IMR-90 (cell line): ENCODE measurements around the gene FAM24B. TPM values are rescaled to one million over a fixed set of nuclear protein-coding genes. Genes with fewer than 3 reads are reported as not detected.
"Not testable (repeated sequence)": the region's sequence is repeated elsewhere in the genome, so short reads cannot be mapped to it uniquely, and the experiment has no call there.

Source experiments
- ATAC-seq: fragments of 200-7000 bp; cut with Tn5 transposase; 2 replicates; pipeline ENCODE4 v1.9.1; 2020; ENCODE audit warnings: low read depth, mild to moderate bottlenecking, moderate library complexity
- BruUV-seq: library from RNA; stranded (reverse); fragments of 400-500 nt; replicated peaks from 2 replicates; lab custom pipeline; 2021; lab: Mats Ljungman, UMichigan
- CTCF ChIA-PET: fragments of 300-600 bp; formaldehyde crosslinking; extraction: SDS; loops from one replicate; lab custom pipeline; 2021; ENCODE audit warnings: antibody characterized with exemption; lab: Yijun Ruan, JAX
- POLR2A ChIA-PET: fragments of 300-600 bp; sonication (Branson Sonifier 250); formaldehyde crosslinking; loops from one replicate; lab custom pipeline; 2022; ENCODE audit warnings: antibody characterized with exemption; ENCODE audit not compliant: unreplicated experiment; lab: Charles Lee
- DNase-seq: peaks from one replicate; pipeline ENCODE4 v3.0.0; 2013
- H2AFZ ChIP-seq: replicated peaks from 2 replicates; pipeline ENCODE3; 2013; ENCODE audit warnings: low read length, mild to moderate bottlenecking; ENCODE audit not compliant: poor library complexity
- H2AK5ac ChIP-seq: 2 replicates; pipeline ENCODE4 v1.6.1; 2013; ENCODE audit warnings: low read depth, low read length, inconsistent platforms
- H2AK9ac ChIP-seq: replicated peaks from 2 replicates; pipeline ENCODE3; 2013; ENCODE audit warnings: mild to moderate bottlenecking, low read depth, low read length, moderate library complexity; ENCODE audit not compliant: poor library complexity
- H2BK120ac ChIP-seq: 2 replicates; pipeline ENCODE4 v1.6.1; 2013; ENCODE audit warnings: low read depth, low read length, inconsistent platforms
- H2BK15ac ChIP-seq: 3 replicates; pipeline ENCODE4 v1.6.1; 2013; ENCODE audit warnings: low read depth, low read length, inconsistent platforms
- H2BK20ac ChIP-seq: 2 replicates; pipeline ENCODE4 v1.6.1; 2013; ENCODE audit warnings: low read depth, mild to moderate bottlenecking, inconsistent platforms, low read length, moderate library complexity
- H2BK5ac ChIP-seq: 2 replicates; pipeline ENCODE4 v1.6.1; 2013; ENCODE audit warnings: mild to moderate bottlenecking, low read depth, low read length, inconsistent platforms; ENCODE audit not compliant: poor library complexity, severe bottlenecking
- H3K14ac ChIP-seq: replicated peaks from 2 replicates; pipeline ENCODE4 v1.6.1; 2013; ENCODE audit warnings: low read depth, low read length, inconsistent platforms
- H3K18ac ChIP-seq: 2 replicates; pipeline ENCODE4 v1.6.1; 2013; ENCODE audit warnings: low read depth, low read length, control low read depth
- H3K23ac ChIP-seq: 2 replicates; pipeline ENCODE4 v1.6.1; 2013; ENCODE audit warnings: low read depth, low read length, inconsistent platforms
- H3K27ac ChIP-seq: 2 replicates; pipeline ENCODE4 v1.5.1; 2013; ENCODE audit warnings: mild to moderate bottlenecking, control low read depth, low read length; ENCODE audit not compliant: insufficient read depth
- H3K27me3 ChIP-seq: 2 replicates; pipeline ENCODE4 v1.6.1; 2013; ENCODE audit warnings: low read length; ENCODE audit not compliant: control insufficient read depth, insufficient read depth
- H3K36me3 ChIP-seq: 2 replicates; pipeline ENCODE4 v1.6.1; 2013; ENCODE audit warnings: low read length, mixed read lengths; ENCODE audit not compliant: control insufficient read depth, insufficient read depth
- H3K4ac ChIP-seq: 2 replicates; pipeline ENCODE4 v1.6.1; 2013; ENCODE audit warnings: low read depth, low read length, inconsistent platforms
- H3K4me1 ChIP-seq: 2 replicates; pipeline ENCODE4 v1.6.1; 2013; ENCODE audit warnings: low read length, mixed read lengths; ENCODE audit not compliant: control insufficient read depth, insufficient read depth
- H3K4me2 ChIP-seq: 2 replicates; pipeline ENCODE4 v1.6.1; 2013; ENCODE audit warnings: low read depth, mild to moderate bottlenecking, control low read depth, low read length, moderate library complexity
- H3K4me3 ChIP-seq: 2 replicates; pipeline ENCODE4 v1.5.1; 2013; ENCODE audit warnings: low read depth, mild to moderate bottlenecking, control low read depth, low read length, moderate library complexity; ENCODE audit not compliant: insufficient read depth
- H3K56ac ChIP-seq: 2 replicates; pipeline ENCODE4 v1.6.1; 2013; ENCODE audit warnings: low read length, inconsistent platforms; ENCODE audit not compliant: insufficient read depth; ENCODE audit errors: extremely low read depth
- H3K79me1 ChIP-seq, 2 experiments: 2 replicates each; pipeline ENCODE4 v1.6.1; 2013; ENCODE audit warnings: low read length in 2 of 2, inconsistent platforms in 1 of 2, low read depth in 1 of 2
- H3K9ac ChIP-seq: 2 replicates; pipeline ENCODE4 v1.6.1; 2013; ENCODE audit warnings: low read depth, low read length, control low read depth
- H3K9me1 ChIP-seq: 2 replicates; pipeline ENCODE4 v1.6.1; 2013; ENCODE audit warnings: low read length, inconsistent platforms; ENCODE audit not compliant: insufficient read depth
- H3K9me3 ChIP-seq: 2 replicates; pipeline ENCODE4 v1.6.1; 2013; ENCODE audit warnings: low read length; ENCODE audit not compliant: control insufficient read depth, insufficient read depth
- H4K20me1 ChIP-seq: 2 replicates; pipeline ENCODE4 v1.6.1; 2013; ENCODE audit warnings: low read length, inconsistent platforms; ENCODE audit not compliant: insufficient read depth
- H4K5ac ChIP-seq: 2 replicates; pipeline ENCODE4 v1.6.1; 2013; ENCODE audit warnings: mild to moderate bottlenecking, low read depth, low read length, control low read depth
- H4K8ac ChIP-seq, 2 experiments: 2 replicates each; pipeline ENCODE4 v1.6.1; 2013; ENCODE audit warnings: low read depth in 2 of 2, low read length in 2 of 2, control low read depth in 1 of 2, inconsistent platforms in 1 of 2
- H4K91ac ChIP-seq: 2 replicates; pipeline ENCODE4 v1.6.1; 2013; ENCODE audit warnings: low read depth, low read length, inconsistent platforms; ENCODE audit not compliant: insufficient read depth
- WGBS, 2 experiments: methylation state at CpG; one replicate each; pipeline versions ENCODE4 v1.1.5 to v1.1.7; 2013; ENCODE audit warnings: missing lambda C conversion rate in 2 of 2; ENCODE audit not compliant: insufficient read length in 1 of 2; ENCODE audit errors: extremely low coverage in 2 of 2; 5-methylcytosine and 5-hydroxymethylcytosine counted together
- dilution Hi-C: fragments of 300-500 bp; cut with HindIII; formaldehyde crosslinking; loops from one replicate; pipeline ENCODE4 v1.14.3; 2018; ENCODE audit warnings: low sequenced_read_pairs; ENCODE audit not compliant: unreplicated experiment
- in situ Hi-C: fragments of 300-500 bp; cut with MboI; formaldehyde crosslinking; loops from 3 replicates; pipeline ENCODE4 v1.14.3; 2019; ENCODE audit warnings: low sequenced_read_pairs, inconsistent platforms, mixed read lengths
- intact Hi-C: fragments of 100-400 bp; cut with micrococcal nuclease; formaldehyde crosslinking; loops from 2 replicates; pipeline ENCODE4 v1.10.0; 2022
- polyA plus RNA-seq, 3 experiments: library from polyadenylated mRNA; depleted of rRNA; stranded (reverse); fragments of >200 nt; gene quantifications; 2 replicates each; pipeline ENCODE4 v1.2.3, GENCODE V29; 2012; ENCODE audit warnings: low replicate concordance in 1 of 3
- total RNA-seq: library from RNA; depleted of rRNA; stranded (reverse); fragments of >200 nt; gene quantifications from 2 replicates; pipeline ENCODE4 v1.2.3, GENCODE V29; 2012

FAM24B gene
- total and polyA plus RNA-seq, 2 of the 4 experiments (the other 2 are of a cell fraction): 1.6 to 4.3 TPM

DNA sequence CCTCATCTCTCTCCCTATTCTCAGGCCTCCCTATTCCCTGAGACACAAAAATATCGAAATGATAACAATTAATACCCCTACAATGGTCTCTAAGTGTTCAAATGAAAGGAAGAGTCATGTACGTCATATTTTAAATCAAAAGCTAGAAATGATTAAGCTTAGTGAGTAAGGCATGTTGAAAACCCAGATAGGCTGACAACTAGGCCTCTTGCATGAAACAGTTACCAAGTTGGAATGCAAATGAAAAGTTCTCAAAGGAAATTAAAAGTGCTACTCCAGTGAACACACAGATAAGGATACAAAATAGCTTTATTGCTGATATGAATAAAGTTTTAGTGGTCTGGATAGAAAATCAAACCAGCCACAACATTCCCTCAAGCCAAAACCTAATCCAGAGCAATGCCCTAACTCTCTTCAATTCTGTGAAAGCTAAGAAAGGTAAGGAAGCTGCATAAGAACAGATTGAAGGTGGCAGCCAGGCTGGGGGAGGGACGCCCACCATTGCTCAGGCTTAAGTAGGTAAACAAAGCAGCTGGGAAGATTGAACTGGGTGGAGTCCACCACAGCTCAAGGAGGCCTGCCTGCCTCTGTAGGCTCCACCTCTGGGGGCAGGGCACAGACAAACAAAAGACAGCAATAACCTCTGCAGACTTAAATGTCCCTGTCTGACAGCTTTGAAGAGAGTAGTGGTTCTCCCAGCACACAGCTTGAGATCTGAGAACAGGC lies 12.5 kb downstream of the FAM24B start:
- intact Hi-C loops, dilution Hi-C loops, H2AK9ac ChIP-seq, H3K9me1 ChIP-seq, POLR2A ChIA-PET, H4K91ac ChIP-seq, H3K4me3 ChIP-seq, H2BK20ac ChIP-seq, H2AFZ ChIP-seq, H3K14ac ChIP-seq, H3K9ac ChIP-seq, H3K9me3 ChIP-seq, CTCF ChIA-PET, H3K36me3 ChIP-seq, H3K27me3 ChIP-seq, H3K4me2 ChIP-seq, H2AK5ac ChIP-seq, H2BK15ac ChIP-seq, H3K23ac ChIP-seq, H3K18ac ChIP-seq, H3K56ac ChIP-seq, ATAC-seq, H2BK120ac ChIP-seq, BruUV-seq, H3K27ac ChIP-seq, H3K4ac ChIP-seq, H4K20me1 ChIP-seq: not testable (repeated sequence)
- Histone ChIP-seq H3K4me1 (peaks cover 11% of the 10 kb centered on the region), H4K5ac (peak overlapping the region; percentile 81; the same call in 1 of the 2 replicates), H4K8ac (peak overlapping the region in 1 of 2 experiments; percentile 3; a peak in 1 of 4 replicates), H2BK5ac (peak overlapping the region; percentile 76), H3K79me1 (peaks cover 4 to 11% of the 10 kb centered on the region in 2 experiments; a peak in 3 of 4 replicates)
- in situ Hi-C loops: loop anchor here (25.0 kb wide), 2 partner anchors 295 to 705 kb away; partner anchors contain the start of gene BUB3
- whole genome bisulfite sequencing, 2 experiments: 60% methylated on average over 1 of the region's 3 CpGs; no CpG with 5 or more reads in 1 of the 2 experiments
- peak; percentile 33 for DNase-seq
